ENCODE data around the gene HTR6.
A peak's percentile ranks its signal among the peaks of the same experiment; 100 is the strongest.
"Not testable (repeated sequence)": the region's sequence is repeated elsewhere in the genome, so short reads cannot be mapped to it uniquely, and the experiment has no call there.

Gene HTR6

DNA sequence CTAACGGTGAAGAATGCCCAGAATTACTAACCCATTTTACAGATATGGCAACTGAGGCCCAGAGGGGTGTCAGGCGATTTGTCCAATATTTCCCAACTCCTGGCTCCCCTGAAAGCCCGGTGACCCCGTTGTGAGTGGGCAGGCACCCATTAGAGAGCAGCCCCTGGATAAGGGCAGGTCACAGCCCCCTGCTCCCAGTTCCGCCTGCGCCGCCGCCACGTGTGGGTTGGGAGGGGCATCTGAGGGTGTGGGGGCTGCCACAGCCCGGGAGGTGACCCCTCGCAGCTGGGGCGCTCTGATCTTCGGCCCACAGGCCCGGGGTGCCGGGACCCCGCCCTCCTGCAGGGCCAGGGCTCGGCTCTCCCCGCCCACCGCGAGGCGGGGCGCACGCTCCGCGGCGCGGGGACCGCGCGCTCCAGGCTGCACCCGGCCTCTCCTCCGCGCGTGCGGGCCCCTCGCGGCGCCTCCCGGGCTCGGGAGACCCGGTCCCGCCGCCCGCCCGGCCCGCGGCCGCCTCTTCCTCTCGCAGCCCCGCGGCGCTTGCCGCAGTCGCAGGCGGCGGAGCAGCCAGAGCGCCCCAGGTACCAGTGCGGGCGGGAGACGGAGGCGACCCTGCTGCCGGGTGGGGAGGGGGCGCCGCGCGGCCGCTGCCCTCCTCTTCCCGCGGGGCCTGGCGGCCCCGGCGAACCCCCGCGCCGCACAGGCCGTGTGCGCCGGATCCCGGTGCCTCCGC, at the start of gene HTR6:
HTR6 (plus strand) TSS at position 423 of the 733 bp plus-strand sequence. CDS start 879 bp downstream, outside the sequence.
- no peak for DNase-seq (ENCODE audit: low read depth in 2 of 2)

DNA sequence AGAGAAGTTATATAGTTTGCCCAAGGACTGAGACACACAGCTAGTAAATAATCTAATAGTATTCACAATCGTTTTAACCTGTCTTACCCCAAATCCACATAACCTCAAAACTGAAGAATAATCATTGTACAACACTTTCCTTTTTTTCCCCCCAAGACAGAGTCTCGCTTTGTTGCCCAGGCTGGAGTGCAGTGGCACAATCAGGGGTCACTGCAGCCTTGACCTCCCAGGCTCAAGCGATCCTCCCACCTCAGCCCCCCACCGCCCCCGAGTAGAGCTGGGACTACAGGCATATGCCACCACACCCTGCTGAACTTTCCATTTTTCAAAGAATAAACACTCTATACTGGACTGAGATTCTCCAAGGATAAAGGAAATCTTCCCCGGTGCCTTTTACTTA, 49.2 kb upstream of the HTR6 start:
- DNase-seq (ENCODE audit: low read depth in 2 of 2): no peak

DNA sequence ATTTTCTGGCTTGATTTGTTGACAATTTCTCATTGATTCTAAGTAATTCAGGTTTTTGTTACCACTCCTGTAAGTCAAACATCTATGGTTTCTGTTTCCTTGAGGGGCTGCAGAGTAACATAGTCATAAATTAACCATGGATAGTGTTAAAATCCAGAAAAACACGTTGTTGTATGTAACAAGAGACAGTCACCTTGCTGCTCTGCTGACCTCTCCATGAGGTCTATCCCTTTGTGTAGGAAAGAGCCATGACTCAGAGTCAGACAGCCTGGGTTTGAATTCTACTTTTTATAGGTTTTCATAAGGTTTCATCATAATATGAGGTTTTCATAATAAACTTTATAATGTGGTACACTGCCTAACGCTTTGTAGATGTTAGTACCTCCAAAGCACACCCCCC, 48.2 kb upstream of the HTR6 start:
- DNase-seq (ENCODE audit: low read depth in 2 of 2): peak; percentile 29 to 52

DNA sequence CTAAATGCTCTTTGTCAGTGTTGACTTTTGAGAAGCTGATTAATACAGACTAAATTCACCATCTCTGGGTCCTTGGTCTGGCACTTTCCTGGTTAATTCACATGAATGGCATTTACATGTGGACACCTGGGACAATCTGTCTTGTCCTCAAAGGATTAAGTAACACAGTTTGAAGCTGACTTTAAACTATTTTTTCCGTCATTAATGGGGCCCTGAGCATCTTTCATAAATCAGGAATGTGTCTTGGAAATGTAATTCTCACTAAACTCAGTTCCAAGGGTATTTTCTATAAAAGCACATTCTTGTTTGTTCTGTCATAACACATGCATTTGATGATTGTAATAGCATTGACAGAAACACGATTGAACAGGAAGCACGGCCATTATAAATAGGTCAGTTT, 47.3 kb upstream of the HTR6 start:
- DNase-seq (ENCODE audit: low read depth in 2 of 2): peak in 1 of 2 experiments; percentile 28

DNA sequence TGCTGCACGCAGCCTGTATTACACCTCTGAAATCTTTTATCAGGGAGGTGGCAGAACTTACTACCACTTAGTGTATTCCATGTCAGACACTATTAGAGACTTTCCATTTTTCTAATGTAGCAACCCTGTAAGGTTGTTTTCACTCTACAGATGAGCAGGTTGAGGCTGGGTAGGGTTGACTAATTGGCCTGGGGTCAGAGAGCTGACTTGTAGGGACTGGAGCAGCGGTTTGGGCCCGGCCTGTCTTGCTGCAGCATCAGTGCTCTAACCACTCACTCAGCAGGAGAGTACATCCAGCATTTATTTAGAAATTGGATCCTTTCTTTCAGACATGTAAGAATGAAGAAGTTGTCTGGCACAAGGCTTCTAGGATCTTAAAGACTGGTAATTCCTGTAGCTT, 46.2 kb upstream of the HTR6 start:
- no peak for DNase-seq (ENCODE audit: low read depth in 2 of 2)

DNA sequence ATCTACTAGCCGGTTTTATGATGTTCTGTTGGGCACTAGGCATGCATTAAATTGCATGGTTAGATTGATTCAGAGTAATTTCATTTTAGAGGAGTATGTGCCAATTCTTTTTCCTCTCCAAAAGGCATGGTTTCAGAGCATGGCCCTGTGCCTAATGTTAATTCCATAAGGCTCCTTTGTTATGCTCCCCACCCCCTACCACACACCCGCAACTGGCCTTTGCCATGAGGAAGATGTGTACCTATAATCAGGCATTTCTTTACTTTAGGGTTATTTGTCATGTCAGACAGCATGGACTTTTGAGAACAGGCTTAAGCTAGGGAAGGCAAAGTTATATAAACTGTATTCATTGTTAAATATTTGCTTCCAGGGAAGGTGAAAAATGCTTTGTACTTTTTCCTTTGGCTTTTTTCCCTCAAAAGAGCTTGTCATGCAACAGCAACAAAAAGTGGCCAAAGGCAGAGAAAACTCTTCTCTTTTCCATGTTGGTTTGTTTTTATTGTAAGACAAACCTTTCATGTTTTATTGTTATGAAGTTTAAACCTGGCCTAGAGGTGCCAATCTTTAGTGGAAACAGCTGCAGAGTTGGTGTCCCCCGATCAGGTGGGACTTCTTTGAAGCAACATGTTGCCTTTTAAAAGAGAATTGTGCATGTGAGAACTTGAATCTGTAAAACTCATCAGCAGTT, 44.8 kb upstream of the HTR6 start:
- DNase-seq (ENCODE audit: low read depth in 2 of 2): no peak

DNA sequence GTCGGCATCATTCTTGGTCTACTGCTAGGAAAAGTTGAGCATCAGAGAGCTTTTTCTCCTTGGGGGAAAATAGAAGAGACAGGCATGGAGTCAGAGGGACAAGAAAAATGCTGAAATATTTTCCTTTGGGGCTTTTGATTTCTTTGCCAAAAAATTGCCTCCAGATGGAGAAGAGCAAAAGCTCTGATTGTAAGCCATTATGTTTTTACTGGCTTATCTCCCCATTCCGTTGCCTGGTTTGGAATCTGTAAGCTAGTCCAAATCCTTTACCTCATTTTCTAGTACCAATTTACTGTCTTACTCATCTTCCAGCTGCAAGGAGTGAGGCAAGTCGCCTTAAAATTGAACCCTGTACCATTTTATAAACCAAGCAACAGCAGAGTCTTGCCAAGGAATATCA, 43.9 kb upstream of the HTR6 start:
- peak in 1 of 2 experiments; percentile 50 for DNase-seq (ENCODE audit: low read depth in 2 of 2)

DNA sequence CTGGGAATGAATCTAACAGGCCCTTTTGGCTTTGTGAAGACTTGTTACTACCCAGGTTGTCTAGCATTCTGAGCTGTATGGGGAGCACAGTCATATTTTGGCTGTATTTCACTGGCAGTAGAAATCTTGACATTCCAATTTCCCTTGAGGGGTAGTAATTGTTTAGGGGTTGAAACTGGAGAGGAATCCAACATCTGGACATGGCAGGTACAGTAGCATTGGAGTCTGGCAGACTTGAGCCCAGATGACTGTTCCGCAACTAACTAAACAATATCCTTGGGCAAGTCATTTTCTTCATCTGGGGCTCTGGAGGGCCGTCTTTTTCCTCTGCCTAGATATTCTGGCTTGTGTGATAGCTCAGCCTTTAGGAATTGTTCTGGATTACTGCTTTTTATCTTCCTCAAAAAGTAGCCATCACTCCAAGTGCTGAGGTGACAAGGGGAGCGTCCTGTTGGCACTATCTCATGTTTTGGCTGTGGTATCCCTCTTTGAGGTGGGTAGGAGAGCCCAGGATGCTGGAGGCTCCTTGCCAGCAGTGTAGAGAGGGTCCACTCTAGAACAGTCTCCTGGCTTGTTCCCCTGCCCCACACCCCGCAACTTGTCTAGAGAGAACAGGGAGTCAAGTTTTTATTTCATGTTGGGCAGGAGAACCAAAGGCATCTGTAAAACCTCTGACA, 43.3 kb upstream of the HTR6 start:
- DNase-seq (ENCODE audit: low read depth in 2 of 2): no peak

DNA sequence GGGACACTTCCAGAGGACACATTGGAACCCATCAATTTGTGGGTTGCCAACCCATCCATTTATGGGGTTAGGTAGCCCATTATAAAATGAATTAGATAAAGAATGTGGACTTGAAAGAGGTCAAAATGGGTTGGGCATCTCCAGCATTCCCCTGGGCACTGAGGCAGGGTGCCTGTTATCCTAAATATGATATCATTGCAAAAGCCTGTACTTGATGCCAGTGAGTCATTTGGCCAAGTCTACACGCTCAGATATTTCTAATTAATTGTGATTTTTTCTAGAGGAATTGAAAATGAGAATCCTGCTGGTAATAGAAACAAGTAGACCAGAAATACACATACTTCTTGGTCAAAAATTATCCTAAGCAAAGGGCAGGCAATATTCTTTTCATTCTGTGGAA, 42.5 kb upstream of the HTR6 start:
- no peak for DNase-seq (ENCODE audit: low read depth in 2 of 2)

DNA sequence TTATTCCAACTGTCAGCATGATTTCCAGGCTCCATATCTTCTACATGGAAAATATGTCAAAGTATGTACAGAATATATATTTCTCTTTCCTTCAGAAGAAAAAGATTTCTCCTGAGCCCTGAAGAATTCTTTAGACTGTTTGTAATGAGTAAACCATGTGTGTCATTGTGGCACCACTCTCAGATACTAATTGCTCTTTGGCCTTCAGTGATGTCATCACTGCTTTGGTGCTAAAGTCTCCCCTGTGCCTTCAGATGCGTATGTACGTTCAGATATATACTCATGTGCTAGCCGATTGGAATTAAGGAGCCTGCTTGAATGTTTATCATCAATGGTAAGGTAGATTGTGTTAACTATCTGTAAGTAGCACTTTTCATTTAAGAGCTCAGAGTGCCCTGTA, 41.2 kb upstream of the HTR6 start:
- no peak for DNase-seq (ENCODE audit: low read depth in 2 of 2)

DNA sequence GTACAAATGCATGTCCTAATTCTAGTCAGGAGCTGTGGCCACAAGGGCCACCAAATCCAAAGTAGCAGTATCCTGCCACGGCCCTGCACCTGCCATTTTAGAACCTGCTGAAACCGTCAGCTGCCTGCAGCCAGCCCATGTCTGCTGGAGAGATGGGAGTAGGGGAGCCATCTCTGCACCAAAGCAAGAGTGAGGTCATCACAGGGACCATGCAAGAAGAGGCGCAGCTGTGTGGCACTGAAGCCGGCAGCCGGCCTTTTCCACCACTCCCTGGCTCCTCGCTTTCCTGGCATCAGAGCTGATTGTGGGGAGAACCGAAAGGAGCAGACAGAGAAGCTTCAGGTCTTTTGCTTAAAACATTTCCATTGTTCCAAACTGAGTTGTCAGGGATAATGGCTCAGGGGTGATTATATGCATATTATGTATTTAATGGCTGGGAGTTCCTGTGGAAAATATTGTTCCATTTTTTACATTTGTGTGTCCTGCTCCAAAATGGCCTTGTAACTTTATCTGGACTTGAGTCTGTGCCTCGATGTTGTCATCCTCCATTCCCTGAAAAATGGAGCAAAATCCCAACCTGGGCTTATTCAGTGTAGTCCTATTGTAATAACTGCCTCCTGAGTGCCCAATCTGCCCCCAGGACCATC, 39.3 kb upstream of the HTR6 start:
- DNase-seq (ENCODE audit: low read depth in 2 of 2): no peak

DNA sequence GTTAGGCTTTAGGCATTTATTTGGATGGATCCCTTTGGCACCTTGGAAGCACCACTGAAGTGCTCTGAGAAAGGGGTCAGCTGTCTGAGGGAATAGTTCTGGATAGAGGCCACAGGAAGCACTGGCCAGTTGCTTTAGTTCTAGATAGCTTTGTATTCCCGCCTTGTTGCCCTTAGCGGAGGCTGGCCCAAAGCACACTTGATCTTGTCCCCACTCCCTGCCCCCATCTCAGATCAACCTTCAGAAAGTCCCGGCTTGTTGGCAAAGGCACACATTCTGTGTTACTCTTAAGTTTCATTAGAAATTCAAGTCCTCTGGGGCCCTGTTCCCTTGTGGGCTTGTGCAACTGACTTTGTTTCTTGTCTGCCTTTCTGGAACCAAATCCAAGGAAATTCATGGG, 35.8 kb upstream of the HTR6 start:
- DNase-seq (ENCODE audit: low read depth in 2 of 2): no peak

DNA sequence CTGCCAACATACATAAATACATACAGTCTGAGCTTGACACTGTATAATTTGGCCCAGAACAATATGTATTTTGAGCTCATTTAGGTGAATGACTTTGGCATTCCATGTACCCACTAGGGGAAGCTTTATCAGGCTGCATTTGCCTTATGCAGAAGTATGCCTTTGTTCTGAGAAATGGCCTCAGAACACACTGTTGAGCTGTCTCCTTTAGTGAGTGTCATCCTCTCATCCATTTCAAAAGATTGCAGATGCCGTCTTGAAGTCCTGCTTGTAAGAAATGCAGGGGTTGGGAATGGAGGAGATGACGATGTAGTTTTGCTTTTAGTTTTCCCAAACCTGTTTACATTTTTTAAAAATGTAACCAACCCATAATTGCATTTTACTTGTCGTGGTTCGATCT, 35.3 kb upstream of the HTR6 start:
- no peak for DNase-seq (ENCODE audit: low read depth in 2 of 2)

DNA sequence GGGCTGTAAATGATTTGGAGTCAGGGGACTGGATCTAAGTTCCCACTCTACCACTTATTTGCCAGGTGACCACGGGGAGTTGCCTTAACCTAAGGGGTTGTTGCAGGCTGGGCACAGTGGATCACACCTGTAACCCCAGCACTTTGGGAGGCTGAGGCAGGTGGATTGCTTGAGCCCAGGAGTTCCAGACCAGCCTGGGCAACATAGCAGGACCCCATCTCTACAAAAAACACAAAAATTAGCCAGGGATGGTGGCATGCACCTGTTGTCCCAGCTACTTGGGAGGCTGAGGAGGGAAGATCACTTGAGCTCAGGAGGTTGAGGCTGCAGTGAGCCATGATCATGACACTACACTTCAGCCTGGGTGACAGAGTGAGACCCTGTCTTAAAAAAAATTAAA, 34.5 kb upstream of the HTR6 start:
- not testable (repeated sequence) for DNase-seq (ENCODE audit: low read depth in 2 of 2)

DNA sequence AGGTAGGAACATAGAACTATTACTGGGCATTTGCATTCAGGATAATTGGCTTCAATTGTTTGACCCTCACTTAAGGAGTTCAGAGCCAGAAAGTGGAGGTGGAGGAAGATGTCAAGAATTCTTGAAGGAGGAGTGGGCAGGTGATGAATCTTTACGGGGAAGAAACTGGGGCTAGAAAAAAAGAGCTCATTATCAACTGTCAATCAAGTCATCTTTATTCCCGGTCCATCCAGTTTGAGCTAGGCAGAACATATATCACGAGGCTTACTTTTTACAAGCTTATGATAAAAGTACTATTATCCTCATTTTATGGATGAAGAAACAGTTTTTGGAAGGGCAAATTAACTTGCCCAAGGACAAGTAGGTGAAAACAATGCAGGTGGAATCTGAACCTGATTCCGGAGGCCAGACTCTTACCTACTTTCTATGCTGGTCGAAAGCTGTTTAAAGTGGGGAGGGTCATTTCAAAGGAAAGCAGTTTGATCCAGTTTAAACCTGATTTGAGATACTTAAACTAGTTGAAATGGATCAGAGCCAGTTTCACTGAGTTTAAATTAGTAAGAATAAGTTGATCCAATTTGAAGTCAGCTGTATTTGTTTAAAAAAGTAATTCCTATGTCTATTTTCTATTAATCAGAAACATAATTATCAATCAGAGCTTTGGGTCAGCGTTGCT, 33.8 kb upstream of the HTR6 start:
- DNase-seq (ENCODE audit: low read depth in 2 of 2): no peak

DNA sequence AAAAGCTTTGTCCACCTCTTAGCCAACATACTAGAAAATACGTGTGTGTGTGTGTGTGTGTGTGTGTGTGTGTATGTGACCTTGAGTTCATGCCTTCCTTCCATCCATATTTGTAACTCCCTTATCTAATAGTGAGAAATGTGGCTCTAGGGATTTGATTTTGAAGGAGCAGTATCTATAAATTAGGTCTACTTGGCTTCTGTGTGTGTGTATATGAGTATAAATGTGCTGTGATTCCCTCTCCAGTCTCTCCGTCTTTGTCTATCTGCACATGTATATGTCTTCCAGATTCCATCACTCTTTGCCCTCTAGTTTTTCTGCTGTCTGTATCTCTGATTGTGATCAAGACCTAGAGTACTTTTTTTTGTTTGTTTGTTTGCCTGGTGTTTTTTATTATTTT, 32.5 kb upstream of the HTR6 start:
- DNase-seq (ENCODE audit: low read depth in 2 of 2): no peak

DNA sequence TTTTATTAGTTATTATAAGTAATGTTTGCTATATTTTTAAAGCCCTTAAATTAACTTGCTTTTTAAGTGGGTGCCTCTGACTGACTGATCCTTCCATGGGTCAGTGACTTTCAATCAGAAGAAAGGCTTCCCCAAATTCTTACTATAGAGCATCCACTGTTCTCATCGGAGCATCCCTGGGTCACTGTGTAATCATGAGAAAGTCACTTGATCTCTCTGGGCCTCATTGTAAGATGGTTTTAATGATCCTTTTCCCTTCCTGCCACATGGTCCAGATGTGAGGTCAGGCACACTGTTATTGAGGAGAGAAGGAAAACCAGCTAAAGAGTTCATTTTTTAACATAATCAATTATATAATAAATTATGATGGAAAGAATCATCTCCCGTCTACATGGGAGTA, 31.6 kb upstream of the HTR6 start:
- DNase-seq (ENCODE audit: low read depth in 2 of 2): no peak

DNA sequence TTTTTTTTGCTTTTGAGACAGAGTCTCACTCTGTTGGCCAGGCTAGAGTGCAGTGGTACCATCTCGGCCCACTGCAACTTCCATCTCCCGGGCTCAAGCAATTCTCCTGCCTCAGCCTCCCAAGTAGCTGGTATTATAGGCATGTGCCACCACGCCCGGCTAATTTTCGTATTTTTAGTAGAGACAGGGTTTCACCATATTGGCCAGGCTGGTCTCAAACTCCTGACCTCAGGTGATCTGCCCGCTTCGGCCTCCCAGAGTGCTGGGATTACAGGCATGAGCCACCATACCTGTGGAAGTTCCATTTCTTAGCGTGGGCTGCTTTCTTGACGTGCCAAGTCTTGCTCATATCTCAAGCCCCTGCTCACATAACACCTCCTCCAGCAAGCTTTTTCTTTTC, 29.6 kb upstream of the HTR6 start:
- DNase-seq (ENCODE audit: low read depth in 2 of 2): not testable (repeated sequence)

DNA sequence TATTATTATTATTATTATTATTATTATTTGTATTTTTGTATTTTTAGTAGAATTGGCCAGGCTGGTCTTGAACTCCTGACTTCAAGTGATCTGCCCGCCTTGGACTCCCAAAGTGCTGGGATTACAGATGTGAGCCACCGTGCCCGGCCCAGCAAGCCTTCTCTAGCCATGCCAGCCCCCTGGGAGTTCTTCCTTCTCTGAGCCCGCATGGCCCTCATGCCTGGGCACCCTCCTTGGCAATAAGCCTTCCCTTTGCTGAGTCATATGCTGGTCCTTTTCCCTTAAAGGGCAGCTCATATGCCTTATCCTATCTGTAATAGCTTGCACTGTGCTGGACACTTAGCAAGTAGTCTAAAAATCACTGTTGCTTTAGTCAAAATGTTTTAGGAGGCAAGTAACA, 29.0 kb upstream of the HTR6 start:
- DNase-seq (ENCODE audit: low read depth in 2 of 2): no peak

DNA sequence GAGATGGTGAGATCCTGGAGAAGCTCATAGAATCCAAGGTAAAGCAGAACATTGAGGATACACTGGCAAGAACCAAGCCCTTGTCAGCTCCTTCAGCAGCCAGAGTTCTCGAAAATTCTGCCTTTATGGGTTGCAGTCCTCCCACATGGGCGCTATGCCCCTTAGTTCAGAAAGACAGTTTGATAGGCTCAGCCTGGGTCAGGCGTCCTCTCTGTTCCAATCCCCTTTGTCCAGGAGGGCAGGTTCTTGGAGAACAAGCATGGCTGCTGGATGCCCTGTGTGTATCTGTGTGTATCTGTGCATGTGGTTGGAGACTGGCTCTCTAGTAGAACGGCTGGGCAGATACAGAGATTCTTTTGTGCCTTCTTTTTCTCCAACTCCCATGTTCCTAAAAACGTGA, 28.6 kb upstream of the HTR6 start:
- no peak for DNase-seq (ENCODE audit: low read depth in 2 of 2)

DNA sequence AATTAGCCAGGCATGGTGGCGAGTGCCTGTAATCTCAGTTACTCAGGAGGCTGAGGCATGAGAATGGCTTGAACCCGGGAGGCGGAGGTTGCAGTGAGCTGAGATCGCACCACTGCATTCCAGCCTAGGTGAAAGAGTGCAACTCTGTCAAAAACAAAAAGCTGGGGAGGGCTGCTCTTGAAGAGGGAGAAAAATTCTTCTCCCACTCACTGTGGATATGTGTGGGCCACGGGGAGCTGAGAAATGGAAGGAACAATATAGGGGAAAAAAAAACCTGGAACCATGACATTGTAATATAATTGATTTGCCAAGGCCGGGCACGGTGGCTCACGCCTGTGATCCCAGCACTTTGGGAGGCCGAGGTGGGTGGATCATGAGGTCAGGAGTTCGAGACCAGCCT, 27.9 kb upstream of the HTR6 start:
- DNase-seq (ENCODE audit: low read depth in 2 of 2): not testable (repeated sequence)

DNA sequence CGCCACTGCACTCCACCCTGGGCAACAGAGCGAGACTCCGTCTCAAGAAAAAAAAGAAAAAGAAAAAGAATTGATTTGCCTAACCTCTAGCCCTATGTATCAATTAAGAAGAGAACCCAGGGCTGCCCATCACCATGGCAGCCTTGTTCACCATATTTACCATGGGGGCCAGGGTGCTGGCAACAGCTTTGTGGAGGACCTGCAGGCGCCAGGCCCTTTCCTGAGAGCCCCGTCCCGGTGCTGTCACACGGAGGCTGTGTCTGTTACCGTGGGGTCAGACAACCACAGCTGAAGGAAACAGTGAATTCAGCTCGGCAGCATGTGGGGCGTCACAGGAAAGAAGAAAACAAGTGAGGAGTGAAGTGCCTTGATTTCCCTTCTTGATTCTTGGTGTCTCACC, 27.1 kb upstream of the HTR6 start:
- no peak for DNase-seq (ENCODE audit: low read depth in 2 of 2)

Measured in fibroblast of skin of left biceps (primary cell).